Stimulated activated CD4-positive, alpha-beta T cell treated with anti-CD3 and anti-CD28 coated beads, Interleukin-2, amount 100 ng/mL, for 24 hours (primary cell): ENCODE results near the gene CES2.
A peak's percentile ranks its signal among the peaks of the same experiment; 100 is the strongest.
"Not testable (repeated sequence)": the region's sequence is repeated elsewhere in the genome, so short reads cannot be mapped to it uniquely, and the experiment has no call there.

Source experiments
- DNase-seq, 2 donors: peaks; one replicate each; pipeline ENCODE4 v3.0.0-alpha.2; 2020

The CES2 gene

DNA sequence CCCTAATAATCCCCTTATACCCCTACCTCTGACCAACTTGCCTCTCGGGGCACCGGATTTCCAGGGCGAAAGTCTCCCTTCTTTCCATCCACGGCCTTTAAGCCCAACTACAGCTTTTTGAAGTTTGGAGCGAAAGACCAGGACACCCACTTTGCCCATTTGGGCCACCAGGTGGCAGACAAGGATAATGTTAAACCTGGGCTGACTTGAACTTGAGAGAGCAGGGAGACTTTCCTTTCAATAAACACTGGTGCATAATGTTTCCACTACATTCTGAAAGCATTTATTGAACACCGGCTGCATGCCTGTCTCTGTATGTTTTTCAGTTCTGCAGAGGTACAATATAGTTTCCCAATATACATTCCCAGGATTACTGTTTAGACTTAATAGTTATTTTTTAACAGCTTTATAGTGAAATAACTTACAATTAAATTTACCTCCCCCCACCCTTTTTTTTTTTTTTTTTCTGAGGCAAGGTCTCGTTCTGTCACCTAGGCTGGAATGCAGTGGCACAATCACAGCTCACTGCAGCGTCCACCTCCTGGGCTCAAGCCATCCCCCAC is 18.9 kb downstream of the CES2 start:
- DNase-seq, result peak; percentile 83 to 84

DNA sequence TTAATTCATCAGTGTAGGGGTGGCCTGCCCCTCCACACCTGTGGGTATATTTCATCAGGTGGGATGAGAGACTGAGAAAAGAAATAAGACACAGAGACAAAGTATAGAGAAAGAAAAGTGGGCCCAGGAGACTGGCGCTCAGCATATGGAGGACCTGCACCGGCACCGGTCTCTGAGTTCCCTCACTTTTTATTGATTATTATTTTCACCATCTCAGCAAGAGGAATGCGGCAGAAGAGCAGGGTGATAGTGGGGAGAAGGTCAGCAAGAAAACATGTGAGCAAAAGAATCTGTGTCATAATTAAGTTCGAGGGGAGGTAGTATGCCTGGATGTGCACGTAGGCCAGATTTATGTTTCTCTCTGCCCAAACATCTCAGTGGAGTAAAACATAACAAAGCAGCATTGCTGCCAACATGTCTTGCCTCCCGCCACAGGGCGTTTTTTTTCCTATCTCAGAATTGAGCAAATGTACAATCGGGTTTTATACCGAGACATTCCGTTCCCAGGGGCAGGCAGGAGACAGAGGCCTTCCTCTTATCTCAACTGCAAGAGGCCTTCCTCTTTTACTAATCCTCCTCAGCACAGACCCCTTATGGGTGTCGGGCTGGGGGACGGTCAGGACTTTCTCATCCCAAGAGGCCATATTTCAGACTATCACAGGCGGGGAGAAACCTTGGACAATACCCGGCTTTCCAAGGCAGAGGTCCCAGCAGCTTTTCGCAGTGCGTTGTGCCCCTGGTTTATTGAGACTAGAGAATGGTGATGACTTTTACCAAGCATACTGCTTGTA is 20.2 kb downstream of the CES2 start:
- DNase-seq, result not testable (repeated sequence)

DNA sequence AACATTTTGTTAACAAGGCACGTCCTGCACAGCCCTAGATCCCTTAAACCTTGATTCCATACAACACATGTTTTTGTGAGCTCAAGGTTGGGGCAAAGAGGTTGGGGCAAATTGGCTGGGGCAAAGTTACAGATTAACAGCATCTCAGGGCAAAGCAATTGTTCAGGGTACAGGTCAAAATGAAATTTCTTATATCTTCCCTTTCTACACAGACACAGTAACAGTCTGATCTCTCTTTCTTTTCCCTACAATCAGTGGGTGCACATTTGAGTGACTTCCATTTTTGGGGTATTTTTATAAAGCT is 20.8 kb downstream of the CES2 start:
- not testable (repeated sequence) for DNase-seq

GRCh38 chr16:66958857-66959703 is 23.8 kb downstream of the CES2 start:
- DNase-seq, result no peak

DNA sequence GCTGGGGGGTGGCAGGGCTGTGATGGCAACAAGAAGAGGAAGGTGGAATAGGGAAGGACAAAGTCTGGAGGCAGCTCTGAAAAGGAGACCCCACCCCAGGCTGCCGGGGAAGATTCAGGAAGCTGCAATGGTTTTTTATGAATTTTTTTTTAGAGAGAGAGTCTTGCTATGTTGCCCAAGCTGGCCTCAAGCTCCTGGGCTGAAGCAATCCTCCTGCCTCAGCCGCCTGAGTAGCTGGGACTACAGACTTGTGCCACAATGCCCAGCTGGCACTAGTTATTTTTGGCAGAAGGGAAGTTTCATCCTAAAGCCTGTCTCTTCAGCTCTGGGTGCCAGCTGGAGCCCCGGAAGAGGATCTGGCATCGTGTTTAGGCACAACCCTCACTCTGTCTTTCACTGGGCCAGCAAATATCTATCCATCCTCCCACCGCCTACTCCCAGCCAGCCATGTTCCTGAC is 24.4 kb downstream of the CES2 start:
- DNase-seq, result no peak

GRCh38 chr16:66960270-66960669 is 25.0 kb downstream of the CES2 start:
- DNase-seq, result no peak

DNA sequence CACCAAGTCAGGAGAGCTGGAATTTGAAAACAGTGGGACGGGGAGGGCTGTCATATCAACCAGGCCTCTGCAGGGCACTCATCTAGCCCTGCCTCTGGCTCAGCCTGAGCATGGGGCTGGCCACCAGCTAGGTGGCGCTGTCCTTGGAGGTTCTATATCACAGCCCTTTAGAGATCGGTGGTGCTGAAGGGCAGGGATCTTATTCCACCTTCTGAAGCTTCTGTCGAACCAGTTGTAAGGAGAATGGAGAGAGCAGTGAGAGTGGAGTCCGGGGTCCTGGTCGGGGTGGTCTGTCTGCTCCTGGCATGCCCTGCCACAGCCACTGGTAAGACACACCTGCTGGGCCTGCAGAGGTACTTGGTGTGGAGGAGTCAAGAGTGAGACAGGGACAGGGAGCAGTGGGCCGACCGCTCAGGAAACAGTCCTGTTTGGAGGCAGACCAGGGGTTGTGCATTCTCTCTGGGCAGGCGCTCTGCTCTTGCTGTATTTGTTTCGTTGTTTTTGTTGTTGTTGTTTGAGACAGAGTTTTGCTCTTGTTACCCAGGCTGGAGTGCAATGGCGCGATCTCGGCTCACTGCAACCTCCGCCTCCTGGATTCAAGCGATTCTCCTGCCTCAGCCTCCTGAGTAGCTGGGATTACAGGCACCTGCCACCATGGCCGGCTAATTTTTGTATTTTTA is 25.9 kb downstream of the CES2 start, which contains the start of gene CES3:
TSS of gene CES3 (plus strand) at position 202 of the 680 bp plus-strand sequence. CDS start at position 244, 42 bp downstream.
- DNase-seq, result peak; percentile 71 to 76

GRCh38 chr16:66961914-66962313 is 26.6 kb downstream of the CES2 start:
- DNase-seq, result no peak

GRCh38 chr16:66964049-66964448 is 28.7 kb downstream of the CES2 start:
- DNase-seq, result no peak

GRCh38 chr16:66968847-66969246 is 33.5 kb downstream of the CES2 start:
- DNase-seq, result no peak

DNA sequence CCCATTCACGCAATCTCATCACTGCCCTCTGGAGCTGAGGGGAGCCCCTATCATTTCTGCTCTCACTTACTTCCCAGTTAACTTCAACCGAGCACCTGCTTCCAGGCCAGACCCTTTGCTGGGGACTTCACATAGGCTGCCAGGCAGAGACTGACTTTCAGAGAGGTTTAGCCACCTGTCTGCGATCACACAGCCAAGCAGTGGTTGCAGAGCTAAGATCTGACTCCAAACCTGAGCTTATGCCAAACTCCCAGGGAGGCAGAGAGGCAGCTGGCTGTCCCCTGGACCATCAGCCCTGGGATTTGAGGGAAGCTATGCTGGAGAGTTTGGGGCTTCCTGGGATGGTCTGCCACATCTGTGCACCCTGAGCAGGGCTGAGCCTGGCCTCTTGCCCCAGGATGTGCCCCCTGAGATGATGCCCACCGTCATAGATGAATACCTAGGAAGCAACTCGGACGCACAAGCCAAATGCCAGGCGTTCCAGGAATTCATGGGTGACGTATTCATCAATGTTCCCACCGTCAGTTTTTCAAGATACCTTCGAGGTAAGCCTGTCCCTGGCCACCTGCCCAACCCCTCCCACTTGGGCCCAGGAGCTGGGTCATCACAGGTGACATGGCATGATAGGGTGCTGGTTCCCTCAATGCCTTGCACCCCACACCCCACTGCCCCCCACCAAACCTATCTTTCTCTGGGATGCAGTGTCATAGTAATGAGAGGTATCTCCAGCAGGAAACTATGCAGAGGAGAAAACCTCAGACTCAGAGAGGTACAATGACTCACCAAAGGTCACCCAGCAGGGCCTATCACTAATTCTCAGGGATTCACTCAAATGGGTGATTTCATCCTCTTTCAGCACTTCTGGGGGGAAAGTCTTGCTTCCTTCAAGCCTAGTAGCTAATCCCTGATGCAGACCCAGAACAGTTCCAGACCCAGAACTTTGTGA is 35.7 kb downstream of the CES2 start:
- no peak for DNase-seq

DNA sequence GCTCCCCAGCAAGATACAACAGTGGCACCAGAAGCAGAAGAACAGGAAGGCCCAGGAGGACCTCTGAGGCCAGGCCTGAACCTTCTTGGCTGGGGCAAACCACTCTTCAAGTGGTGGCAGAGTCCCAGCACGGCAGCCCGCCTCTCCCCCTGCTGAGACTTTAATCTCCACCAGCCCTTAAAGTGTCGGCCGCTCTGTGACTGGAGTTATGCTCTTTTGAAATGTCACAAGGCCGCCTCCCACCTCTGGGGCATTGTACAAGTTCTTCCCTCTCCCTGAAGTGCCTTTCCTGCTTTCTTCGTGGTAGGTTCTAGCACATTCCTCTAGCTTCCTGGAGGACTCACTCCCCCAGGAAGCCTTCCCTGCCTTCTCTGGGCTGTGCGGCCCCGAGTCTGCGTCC is 37.7 kb downstream of the CES2 start:
- no peak for DNase-seq

GRCh38 chr16:66973716-66974115 is 38.4 kb downstream of the CES2 start:
- no peak for DNase-seq

GRCh38 chr16:66974156-66974931 is 39.0 kb downstream of the CES2 start:
- not testable (repeated sequence) for DNase-seq

DNA sequence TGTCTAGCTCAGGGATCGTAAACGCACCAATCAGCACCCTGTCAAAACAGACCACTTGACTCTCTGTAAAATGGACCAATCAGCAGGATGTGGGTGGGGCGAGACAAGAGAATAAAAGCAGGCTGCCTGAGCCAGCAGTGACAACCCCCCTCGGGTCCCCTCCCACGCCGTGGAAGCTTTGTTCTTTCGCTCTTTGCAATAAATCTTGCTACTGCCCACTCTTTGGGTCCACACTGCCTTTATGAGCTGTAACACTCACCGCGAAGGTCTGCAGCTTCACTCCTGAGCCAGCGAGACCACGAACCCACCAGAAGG is 39.6 kb downstream of the CES2 start:
- peak; percentile 52 to 53 for DNase-seq

DNA sequence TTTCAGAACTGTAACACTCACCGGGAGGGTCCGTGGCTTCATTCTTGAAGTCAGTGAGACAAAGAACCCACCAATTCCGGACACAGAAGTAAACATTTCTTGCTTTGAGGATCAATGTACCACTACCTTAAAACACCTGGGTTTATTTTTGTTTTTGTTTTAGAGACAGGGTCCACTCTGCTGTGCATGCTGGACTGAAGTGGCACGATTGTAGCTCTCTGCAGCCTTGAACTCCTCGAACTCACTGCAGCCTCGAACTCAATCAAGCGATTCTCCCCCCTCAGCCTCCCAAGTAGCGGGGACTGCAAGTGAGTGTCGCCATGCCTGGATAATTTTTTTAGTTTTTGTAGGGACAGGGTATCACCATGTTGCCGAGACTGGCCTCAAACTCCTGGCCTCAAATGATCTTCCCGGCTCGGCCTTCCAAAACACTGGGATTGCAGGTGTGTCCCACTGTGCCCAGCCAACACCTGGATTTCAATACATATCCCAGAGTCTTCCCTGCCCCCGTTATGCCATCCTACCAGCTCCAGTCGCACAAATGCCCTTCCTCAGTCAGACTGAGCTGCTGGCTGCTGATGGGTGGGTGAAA is 40.1 kb downstream of the CES2 start:
- DNase-seq, result no peak

DNA sequence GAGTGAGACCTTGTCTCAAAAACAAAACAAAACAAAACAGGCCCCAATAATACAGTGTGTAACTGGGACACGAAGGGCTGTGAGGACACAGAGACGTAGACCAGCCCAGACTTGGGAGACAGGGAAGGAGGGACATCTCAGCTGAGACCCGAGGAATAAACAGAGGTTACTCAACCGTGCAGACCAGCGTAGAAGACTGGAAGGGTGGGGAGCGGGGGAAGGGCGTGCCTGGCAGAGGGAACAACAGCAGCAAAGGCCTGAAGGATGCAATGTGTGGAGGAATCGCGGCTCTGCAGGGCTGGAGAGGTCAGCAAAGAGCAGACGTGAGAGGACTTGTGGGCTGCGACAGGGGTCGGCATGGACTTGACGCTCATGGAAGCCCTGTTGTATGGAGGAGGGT is 41.4 kb downstream of the CES2 start:
- DNase-seq, result no peak

GRCh38 chr16:66977341-66978113 is 42.2 kb downstream of the CES2 start:
- peak; percentile 96 for DNase-seq

DNA sequence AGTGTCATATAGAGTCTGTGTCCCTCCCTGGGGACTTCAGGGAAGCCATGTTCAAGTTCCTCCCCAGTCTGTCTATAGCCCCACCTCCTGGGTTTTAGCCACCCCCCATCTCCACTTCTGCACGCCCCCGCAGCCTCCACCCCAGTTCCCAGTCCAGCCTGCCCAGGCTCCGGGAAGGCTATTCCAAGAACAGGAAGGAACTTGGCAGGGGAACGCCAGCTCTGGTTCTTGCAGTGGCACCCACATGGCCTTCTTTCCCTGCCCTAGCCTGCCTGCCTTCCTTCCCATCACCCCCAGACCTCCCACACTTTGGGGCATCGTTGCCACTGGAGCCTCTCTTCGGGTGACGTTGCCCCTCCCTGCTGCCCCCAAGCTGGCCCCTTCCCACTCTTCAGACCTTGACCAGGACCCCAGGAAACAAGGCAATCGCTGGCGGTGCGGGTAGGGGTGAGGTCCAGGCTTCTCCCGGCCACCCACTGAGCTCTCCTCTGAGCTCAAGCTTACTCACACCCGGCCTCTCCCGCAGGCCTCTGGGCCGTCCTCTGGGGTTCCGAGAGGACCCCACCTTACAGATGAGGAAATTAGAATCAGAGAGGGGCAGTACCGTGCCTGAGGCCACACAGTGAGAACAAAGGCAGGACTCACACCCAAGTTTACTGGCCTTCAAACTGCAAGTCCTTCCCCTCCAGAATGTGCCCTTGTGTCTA is 43.8 kb downstream of the CES2 start:
- DNase-seq, result no peak
